Measurements from ENCODE around the gene CCDC171.

GRCh38 chr9:16012621-16013020, 459.8 kb downstream of the CCDC171 start:
- TF ChIP-seq CTCF (IDR thresholded peaks at IDR 0.05), result no peak
- no peak for TF ChIP-seq POLR2A (IDR thresholded peaks at IDR 0.05)
- TF ChIP-seq POLR2AphosphoS5 (IDR thresholded peaks at IDR 0.05; ENCODE audit: insufficient read depth in 1 of 2, low read depth in 1 of 2), result no peak
